IMR-90 (cell line): ENCODE results near the gene XPR1. TPM values are rescaled to one million over a fixed set of nuclear protein-coding genes. Genes with fewer than 3 reads are reported as not detected.
"Not testable (repeated sequence)": the region's sequence is repeated elsewhere in the genome, so short reads cannot be mapped to it uniquely, and the experiment has no call there.

Experiments
- ATAC-seq: fragments of 200-7000 bp; cut with Tn5 transposase; 2 replicates; pipeline ENCODE4 v1.9.1; 2020; ENCODE audit warnings: low read depth, mild to moderate bottlenecking, moderate library complexity
- BruUV-seq: library from RNA; stranded (reverse); fragments of 400-500 nt; replicated peaks from 2 replicates; lab custom pipeline; 2021; lab: Mats Ljungman, UMichigan
- CTCF ChIA-PET: fragments of 300-600 bp; formaldehyde crosslinking; extraction: SDS; loops from one replicate; lab custom pipeline; 2021; ENCODE audit warnings: antibody characterized with exemption; lab: Yijun Ruan, JAX
- POLR2A ChIA-PET: fragments of 300-600 bp; sonication (Branson Sonifier 250); formaldehyde crosslinking; loops from one replicate; lab custom pipeline; 2022; ENCODE audit warnings: antibody characterized with exemption; ENCODE audit not compliant: unreplicated experiment; lab: Charles Lee
- DNase-seq: peaks from one replicate; pipeline ENCODE4 v3.0.0; 2013
- H2AFZ ChIP-seq: replicated peaks from 2 replicates; pipeline ENCODE3; 2013; ENCODE audit warnings: low read length, mild to moderate bottlenecking; ENCODE audit not compliant: poor library complexity
- H2AK5ac ChIP-seq: 2 replicates; pipeline ENCODE4 v1.6.1; 2013; ENCODE audit warnings: low read depth, low read length, inconsistent platforms
- H2AK9ac ChIP-seq: replicated peaks from 2 replicates; pipeline ENCODE3; 2013; ENCODE audit warnings: mild to moderate bottlenecking, low read depth, low read length, moderate library complexity; ENCODE audit not compliant: poor library complexity
- H2BK120ac ChIP-seq: 2 replicates; pipeline ENCODE4 v1.6.1; 2013; ENCODE audit warnings: low read depth, low read length, inconsistent platforms
- H2BK15ac ChIP-seq: 3 replicates; pipeline ENCODE4 v1.6.1; 2013; ENCODE audit warnings: low read depth, low read length, inconsistent platforms
- H2BK20ac ChIP-seq: 2 replicates; pipeline ENCODE4 v1.6.1; 2013; ENCODE audit warnings: low read depth, mild to moderate bottlenecking, inconsistent platforms, low read length, moderate library complexity
- H2BK5ac ChIP-seq: 2 replicates; pipeline ENCODE4 v1.6.1; 2013; ENCODE audit warnings: mild to moderate bottlenecking, low read depth, low read length, inconsistent platforms; ENCODE audit not compliant: poor library complexity, severe bottlenecking
- H3K14ac ChIP-seq: replicated peaks from 2 replicates; pipeline ENCODE4 v1.6.1; 2013; ENCODE audit warnings: low read depth, low read length, inconsistent platforms
- H3K18ac ChIP-seq: 2 replicates; pipeline ENCODE4 v1.6.1; 2013; ENCODE audit warnings: low read depth, low read length, control low read depth
- H3K23ac ChIP-seq: 2 replicates; pipeline ENCODE4 v1.6.1; 2013; ENCODE audit warnings: low read depth, low read length, inconsistent platforms
- H3K27ac ChIP-seq: 2 replicates; pipeline ENCODE4 v1.5.1; 2013; ENCODE audit warnings: mild to moderate bottlenecking, control low read depth, low read length; ENCODE audit not compliant: insufficient read depth
- H3K27me3 ChIP-seq: 2 replicates; pipeline ENCODE4 v1.6.1; 2013; ENCODE audit warnings: low read length; ENCODE audit not compliant: control insufficient read depth, insufficient read depth
- H3K36me3 ChIP-seq: 2 replicates; pipeline ENCODE4 v1.6.1; 2013; ENCODE audit warnings: low read length, mixed read lengths; ENCODE audit not compliant: control insufficient read depth, insufficient read depth
- H3K4ac ChIP-seq: 2 replicates; pipeline ENCODE4 v1.6.1; 2013; ENCODE audit warnings: low read depth, low read length, inconsistent platforms
- H3K4me1 ChIP-seq: 2 replicates; pipeline ENCODE4 v1.6.1; 2013; ENCODE audit warnings: low read length, mixed read lengths; ENCODE audit not compliant: control insufficient read depth, insufficient read depth
- H3K4me2 ChIP-seq: 2 replicates; pipeline ENCODE4 v1.6.1; 2013; ENCODE audit warnings: low read depth, mild to moderate bottlenecking, control low read depth, low read length, moderate library complexity
- H3K4me3 ChIP-seq: 2 replicates; pipeline ENCODE4 v1.5.1; 2013; ENCODE audit warnings: low read depth, mild to moderate bottlenecking, control low read depth, low read length, moderate library complexity; ENCODE audit not compliant: insufficient read depth
- H3K56ac ChIP-seq: 2 replicates; pipeline ENCODE4 v1.6.1; 2013; ENCODE audit warnings: low read length, inconsistent platforms; ENCODE audit not compliant: insufficient read depth; ENCODE audit errors: extremely low read depth
- H3K79me1 ChIP-seq, 2 experiments: 2 replicates each; pipeline ENCODE4 v1.6.1; 2013; ENCODE audit warnings: low read length in 2 of 2, inconsistent platforms in 1 of 2, low read depth in 1 of 2
- H3K9ac ChIP-seq: 2 replicates; pipeline ENCODE4 v1.6.1; 2013; ENCODE audit warnings: low read depth, low read length, control low read depth
- H3K9me1 ChIP-seq: 2 replicates; pipeline ENCODE4 v1.6.1; 2013; ENCODE audit warnings: low read length, inconsistent platforms; ENCODE audit not compliant: insufficient read depth
- H3K9me3 ChIP-seq: 2 replicates; pipeline ENCODE4 v1.6.1; 2013; ENCODE audit warnings: low read length; ENCODE audit not compliant: control insufficient read depth, insufficient read depth
- H4K20me1 ChIP-seq: 2 replicates; pipeline ENCODE4 v1.6.1; 2013; ENCODE audit warnings: low read length, inconsistent platforms; ENCODE audit not compliant: insufficient read depth
- H4K5ac ChIP-seq: 2 replicates; pipeline ENCODE4 v1.6.1; 2013; ENCODE audit warnings: mild to moderate bottlenecking, low read depth, low read length, control low read depth
- H4K8ac ChIP-seq, 2 experiments: 2 replicates each; pipeline ENCODE4 v1.6.1; 2013; ENCODE audit warnings: low read depth in 2 of 2, low read length in 2 of 2, control low read depth in 1 of 2, inconsistent platforms in 1 of 2
- H4K91ac ChIP-seq: 2 replicates; pipeline ENCODE4 v1.6.1; 2013; ENCODE audit warnings: low read depth, low read length, inconsistent platforms; ENCODE audit not compliant: insufficient read depth
- WGBS, 2 experiments: methylation state at CpG; one replicate each; pipeline versions ENCODE4 v1.1.5 to v1.1.7; 2013; ENCODE audit warnings: missing lambda C conversion rate in 2 of 2; ENCODE audit not compliant: insufficient read length in 1 of 2; ENCODE audit errors: extremely low coverage in 2 of 2; 5-methylcytosine and 5-hydroxymethylcytosine counted together
- dilution Hi-C: fragments of 300-500 bp; cut with HindIII; formaldehyde crosslinking; loops from one replicate; pipeline ENCODE4 v1.14.3; 2018; ENCODE audit warnings: low sequenced_read_pairs; ENCODE audit not compliant: unreplicated experiment
- in situ Hi-C: fragments of 300-500 bp; cut with MboI; formaldehyde crosslinking; loops from 3 replicates; pipeline ENCODE4 v1.14.3; 2019; ENCODE audit warnings: low sequenced_read_pairs, inconsistent platforms, mixed read lengths
- intact Hi-C: fragments of 100-400 bp; cut with micrococcal nuclease; formaldehyde crosslinking; loops from 2 replicates; pipeline ENCODE4 v1.10.0; 2022
- polyA plus RNA-seq, 3 experiments: library from polyadenylated mRNA; depleted of rRNA; stranded (reverse); fragments of >200 nt; gene quantifications; 2 replicates each; pipeline ENCODE4 v1.2.3, GENCODE V29; 2012; ENCODE audit warnings: low replicate concordance in 1 of 3
- total RNA-seq: library from RNA; depleted of rRNA; stranded (reverse); fragments of >200 nt; gene quantifications from 2 replicates; pipeline ENCODE4 v1.2.3, GENCODE V29; 2012

XPR1 gene
- total and polyA plus RNA-seq, 2 of the 4 experiments (the other 2 are of a cell fraction): 11.8 to 25.1 TPM

DNA sequence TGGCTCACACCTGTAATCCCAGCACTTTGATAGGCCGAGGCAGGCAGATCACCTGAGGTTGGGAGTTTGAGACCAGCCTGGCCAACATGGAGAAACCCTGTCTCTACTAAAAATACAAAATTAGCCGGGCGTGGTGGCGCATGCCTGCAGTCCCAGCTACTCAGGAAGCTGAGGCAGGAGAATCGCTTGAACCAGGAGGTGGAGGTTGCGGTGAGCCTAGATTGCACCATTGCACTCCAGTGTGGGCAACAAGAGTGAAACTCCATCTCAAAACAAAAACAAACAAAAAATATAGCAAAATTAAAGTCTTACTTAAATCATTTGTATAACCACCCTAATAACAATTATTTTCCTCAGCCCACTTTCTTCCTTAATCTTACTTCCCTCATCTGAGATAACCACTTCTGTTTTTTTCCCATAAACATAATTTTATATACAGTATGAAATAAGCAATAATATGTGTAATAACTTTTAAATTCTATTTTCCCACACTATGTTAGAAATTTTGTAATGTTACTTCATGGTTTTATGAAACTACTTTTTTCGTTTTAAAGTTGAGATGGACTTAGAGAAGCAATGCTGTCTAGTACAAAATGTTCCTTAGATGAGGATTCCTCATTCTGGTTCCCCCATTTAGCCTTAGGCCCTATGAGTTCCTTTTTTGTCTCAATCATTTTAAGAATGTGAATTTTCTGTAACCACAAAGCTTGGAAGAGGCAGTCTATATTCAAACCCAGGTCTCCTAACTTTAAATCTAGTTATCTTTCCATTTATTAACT, 226.3 kb downstream of the XPR1 start:
- H4K8ac ChIP-seq, H3K36me3 ChIP-seq, H3K27ac ChIP-seq, H3K9me3 ChIP-seq, H3K27me3 ChIP-seq, H2AK5ac ChIP-seq, H3K4me3 ChIP-seq, H2BK120ac ChIP-seq, H2AK9ac ChIP-seq, POLR2A ChIA-PET, H4K20me1 ChIP-seq, H3K23ac ChIP-seq, H3K4ac ChIP-seq, H2BK20ac ChIP-seq, H3K14ac ChIP-seq, BruUV-seq, H4K91ac ChIP-seq, H2BK15ac ChIP-seq, H3K56ac ChIP-seq, dilution Hi-C loops, H2AFZ ChIP-seq, H3K9ac ChIP-seq, H3K9me1 ChIP-seq, H3K18ac ChIP-seq, H3K4me2 ChIP-seq, CTCF ChIA-PET, intact Hi-C loops, DNase-seq, H2BK5ac ChIP-seq, H3K4me1 ChIP-seq, H3K79me1 ChIP-seq, H4K5ac ChIP-seq, ATAC-seq: not testable (repeated sequence)
- in situ Hi-C loops: loop anchor here (10.0 kb wide), 1 partner anchor 233 kb away; no protein-coding TSS in a partner anchor
- no CpG with 5 or more reads among the region's 7 CpGs for WGBS, 2 experiments
